COLO668 (cell line): ENCODE measurements around the gene FBXW8.

Source experiments
- DNase-seq: peaks from one replicate; lab custom pipeline; 2025; ENCODE audit not compliant: unreplicated experiment; lab: John Stamatoyannopoulos, UW

FBXW8 gene

GRCh38 chr12:117018685-117019084 lies 107.9 kb downstream of the FBXW8 start:
- DNase-seq, result no peak

GRCh38 chr12:117019866-117020265 lies 109.1 kb downstream of the FBXW8 start:
- no peak for DNase-seq

GRCh38 chr12:117020536-117021220 lies 109.9 kb downstream of the FBXW8 start:
- no peak for DNase-seq

- DNase-seq, result no peak
Measured at GRCh38 chr12:117022465-117022864, 111.7 kb downstream of the FBXW8 start.

- no peak for DNase-seq
Measured at GRCh38 chr12:117023998-117024960, 113.5 kb downstream of the FBXW8 start.

GRCh38 chr12:117024961-117025480 lies 114.3 kb downstream of the FBXW8 start:
- DNase-seq, result no peak

GRCh38 chr12:117025481-117026151 lies 114.9 kb downstream of the FBXW8 start:
- peak; percentile 71 for DNase-seq

GRCh38 chr12:117026343-117026742 lies 115.6 kb downstream of the FBXW8 start:
- no peak for DNase-seq

- DNase-seq, result no peak
Measured at GRCh38 chr12:117026921-117027250, 116.1 kb downstream of the FBXW8 start.

GRCh38 chr12:117027251-117028086 lies 116.7 kb downstream of the FBXW8 start:
- DNase-seq, result no peak

GRCh38 chr12:117028254-117028653 lies 117.5 kb downstream of the FBXW8 start:
- no peak for DNase-seq

- DNase-seq, result no peak
Measured at GRCh38 chr12:117030187-117030900, 119.6 kb downstream of the FBXW8 start.

- no peak for DNase-seq
Measured at GRCh38 chr12:117031843-117032592, 121.3 kb downstream of the FBXW8 start.

GRCh38 chr12:117032593-117033381 lies 122.0 kb downstream of the FBXW8 start:
- DNase-seq, result no peak

GRCh38 chr12:117033382-117034221 lies 122.9 kb downstream of the FBXW8 start:
- no peak for DNase-seq

GRCh38 chr12:117034249-117034648 lies 123.5 kb downstream of the FBXW8 start:
- DNase-seq, result no peak

GRCh38 chr12:117034701-117035151 lies 124.0 kb downstream of the FBXW8 start:
- no peak for DNase-seq
